GOT3 (cell line): ENCODE results near the gene P2RX2.

Source experiments
- DNase-seq: peaks from one replicate; lab custom pipeline; 2025; ENCODE audit warnings: mixed read lengths; lab: John Stamatoyannopoulos, UW

Gene P2RX2

DNA sequence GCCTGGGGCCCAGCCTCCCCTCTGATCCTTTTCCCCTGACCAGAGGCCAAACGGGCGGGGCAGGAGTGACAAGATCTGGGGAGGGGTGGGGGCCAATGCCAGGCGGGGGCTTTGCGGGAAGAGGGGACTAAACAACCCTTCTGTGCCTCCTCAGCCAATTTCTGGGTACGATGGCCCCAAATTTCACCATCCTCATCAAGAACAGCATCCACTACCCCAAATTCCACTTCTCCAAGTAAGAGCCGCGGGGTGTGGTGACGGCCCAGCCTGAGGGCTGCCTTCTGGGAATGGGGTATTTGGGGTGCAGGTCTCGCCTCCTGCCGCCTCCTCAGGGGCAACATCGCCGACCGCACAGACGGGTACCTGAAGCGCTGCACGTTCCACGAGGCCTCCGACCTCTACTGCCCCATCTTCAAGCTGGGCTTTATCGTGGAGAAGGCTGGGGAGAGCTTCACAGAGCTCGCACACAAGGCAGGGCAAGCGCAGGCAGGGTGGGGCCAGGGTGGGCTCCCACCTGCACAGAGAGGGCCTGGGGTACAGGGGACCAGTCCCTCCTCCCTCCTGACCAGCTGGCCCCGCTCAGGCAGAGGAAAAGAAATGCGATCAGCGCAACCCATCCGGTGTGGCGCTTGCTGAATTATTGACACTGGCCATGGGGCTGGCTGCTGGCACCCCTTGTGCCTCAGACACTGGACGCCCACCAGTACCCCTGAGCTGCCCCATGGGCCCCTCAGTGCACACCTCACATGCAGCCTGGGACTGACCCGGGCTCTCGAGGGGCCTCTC, 1.7 kb downstream of the P2RX2 start:
- DNase-seq: no peak

DNA sequence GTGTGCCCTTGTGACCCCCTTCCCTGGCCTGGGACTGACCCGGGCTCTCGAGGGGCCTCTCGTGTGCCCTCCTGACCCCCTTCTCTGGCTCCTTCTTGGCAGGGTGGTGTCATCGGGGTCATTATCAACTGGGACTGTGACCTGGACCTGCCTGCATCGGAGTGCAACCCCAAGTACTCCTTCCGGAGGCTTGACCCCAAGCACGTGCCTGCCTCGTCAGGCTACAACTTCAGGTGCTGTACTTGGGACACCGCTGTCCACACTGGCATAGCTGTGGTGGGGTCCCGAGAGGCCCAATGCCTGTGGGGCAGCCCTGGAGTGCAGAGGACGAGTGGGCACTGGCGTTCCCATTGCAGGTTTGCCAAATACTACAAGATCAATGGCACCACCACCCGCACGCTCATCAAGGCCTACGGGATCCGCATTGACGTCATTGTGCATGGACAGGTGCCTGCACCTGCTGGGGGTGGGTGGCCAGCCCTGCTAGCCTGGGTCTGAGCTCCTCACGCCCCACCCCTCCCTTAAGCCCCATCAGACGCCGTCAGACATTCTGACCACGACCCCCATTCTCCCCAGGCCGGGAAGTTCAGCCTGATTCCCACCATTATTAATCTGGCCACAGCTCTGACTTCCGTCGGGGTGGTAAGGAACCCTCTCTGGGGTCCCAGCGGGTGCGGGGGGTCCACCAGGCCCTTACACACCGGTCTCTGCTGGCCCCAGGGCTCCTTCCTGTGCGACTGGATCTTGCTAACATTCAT, 2.5 kb downstream of the P2RX2 start:
- DNase-seq: no peak

DNA sequence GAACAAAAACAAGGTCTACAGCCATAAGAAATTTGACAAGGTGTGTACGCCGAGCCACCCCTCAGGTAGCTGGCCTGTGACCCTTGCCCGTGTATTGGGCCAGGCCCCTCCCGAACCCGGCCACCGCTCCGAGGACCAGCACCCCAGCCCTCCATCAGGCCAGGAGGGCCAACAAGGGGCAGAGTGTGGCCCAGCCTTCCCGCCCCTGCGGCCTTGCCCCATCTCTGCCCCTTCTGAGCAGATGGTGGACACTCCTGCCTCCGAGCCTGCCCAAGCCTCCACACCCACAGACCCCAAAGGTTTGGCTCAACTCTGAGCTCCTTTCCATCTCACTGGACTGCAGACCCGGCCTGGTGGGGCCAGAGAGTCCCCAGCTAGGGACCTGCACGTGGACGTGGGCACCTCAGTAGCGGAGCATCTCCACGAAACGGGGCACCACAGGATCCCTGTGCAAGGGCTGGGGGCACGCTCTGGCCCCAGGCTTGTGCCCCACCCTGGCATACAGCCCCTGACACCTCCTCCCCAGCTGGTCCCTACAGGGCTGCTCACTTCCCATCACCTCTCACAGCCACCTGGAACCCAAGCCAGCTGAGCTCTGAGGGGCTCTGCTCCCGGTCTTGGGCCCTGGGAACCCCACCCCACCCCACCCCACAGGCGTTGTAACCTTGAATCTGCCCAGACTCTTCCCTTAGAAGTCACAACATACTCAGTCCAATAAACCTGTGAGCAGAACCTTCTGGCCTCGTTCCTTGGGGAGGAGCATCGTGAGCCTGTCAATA, 3.3 kb downstream of the P2RX2 start:
- no peak for DNase-seq

DNA sequence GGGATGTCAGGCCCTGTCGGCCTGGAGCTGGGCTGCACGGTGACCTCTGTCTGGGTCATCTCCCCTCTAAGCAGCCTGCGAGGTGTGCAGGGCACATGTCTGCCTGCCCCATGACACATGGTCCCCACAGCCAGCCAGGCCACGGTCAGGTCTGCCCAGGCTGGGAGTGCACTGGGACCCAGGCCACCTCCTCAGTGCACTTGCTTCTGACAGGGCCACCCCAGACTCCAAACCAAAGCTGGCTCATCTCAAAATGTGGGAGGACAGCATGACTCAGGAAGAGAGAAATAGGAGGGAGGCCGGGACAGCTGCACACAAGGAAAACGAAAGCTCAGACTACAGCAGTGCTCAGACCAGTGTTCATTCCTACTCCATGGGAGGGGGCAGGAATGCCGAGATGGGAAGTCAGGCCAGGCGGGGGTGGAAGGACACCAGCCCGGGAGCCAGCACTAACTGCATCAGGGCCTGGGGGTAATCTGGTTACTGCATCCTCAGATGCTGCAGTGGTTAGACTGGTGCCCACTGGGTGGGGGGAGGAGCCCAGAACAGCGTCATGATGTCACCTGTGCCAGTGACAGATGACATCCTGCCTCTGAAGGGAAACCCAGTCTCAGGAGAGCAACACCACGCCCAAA, 4.0 kb downstream of the P2RX2 start:
- DNase-seq: no peak

DNA sequence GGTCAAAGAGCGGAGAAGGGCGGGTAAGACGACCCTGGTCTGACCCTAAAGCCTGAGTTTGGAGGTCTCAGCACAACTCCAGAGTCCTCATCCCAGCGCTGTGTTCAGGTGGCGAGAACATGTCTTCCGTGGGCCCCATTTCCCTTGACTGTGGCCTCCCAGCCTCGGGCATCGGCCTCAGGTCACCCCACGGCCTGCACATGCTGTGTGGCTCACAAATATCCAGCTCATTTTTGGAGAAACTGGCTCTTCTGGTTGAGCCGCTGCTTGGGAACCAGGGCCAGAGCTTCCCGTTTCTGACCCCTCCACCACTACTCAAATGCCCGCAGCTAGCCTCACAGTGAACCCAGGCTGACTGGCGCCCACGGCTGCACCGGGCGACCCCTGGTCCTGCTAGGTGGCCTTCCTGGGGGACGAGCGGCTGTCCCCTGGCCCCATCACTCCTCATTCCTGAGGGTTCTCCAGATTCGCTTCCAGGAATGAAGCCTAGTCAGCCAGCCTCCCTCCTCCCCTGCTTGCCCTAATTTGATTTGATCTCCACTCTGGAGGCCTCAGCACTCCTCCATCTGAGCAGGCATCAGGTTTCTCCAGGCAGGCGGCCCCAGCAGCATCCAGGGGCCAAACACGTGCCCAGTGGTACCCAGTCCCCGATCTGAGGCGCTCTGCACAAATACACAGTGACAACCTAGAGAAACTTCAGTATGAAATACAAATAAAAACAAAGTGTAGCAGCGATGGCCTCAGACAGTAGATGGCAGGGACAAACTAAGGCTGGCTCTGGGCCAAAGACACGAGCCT, 4.7 kb downstream of the P2RX2 start:
- no peak for DNase-seq

DNA sequence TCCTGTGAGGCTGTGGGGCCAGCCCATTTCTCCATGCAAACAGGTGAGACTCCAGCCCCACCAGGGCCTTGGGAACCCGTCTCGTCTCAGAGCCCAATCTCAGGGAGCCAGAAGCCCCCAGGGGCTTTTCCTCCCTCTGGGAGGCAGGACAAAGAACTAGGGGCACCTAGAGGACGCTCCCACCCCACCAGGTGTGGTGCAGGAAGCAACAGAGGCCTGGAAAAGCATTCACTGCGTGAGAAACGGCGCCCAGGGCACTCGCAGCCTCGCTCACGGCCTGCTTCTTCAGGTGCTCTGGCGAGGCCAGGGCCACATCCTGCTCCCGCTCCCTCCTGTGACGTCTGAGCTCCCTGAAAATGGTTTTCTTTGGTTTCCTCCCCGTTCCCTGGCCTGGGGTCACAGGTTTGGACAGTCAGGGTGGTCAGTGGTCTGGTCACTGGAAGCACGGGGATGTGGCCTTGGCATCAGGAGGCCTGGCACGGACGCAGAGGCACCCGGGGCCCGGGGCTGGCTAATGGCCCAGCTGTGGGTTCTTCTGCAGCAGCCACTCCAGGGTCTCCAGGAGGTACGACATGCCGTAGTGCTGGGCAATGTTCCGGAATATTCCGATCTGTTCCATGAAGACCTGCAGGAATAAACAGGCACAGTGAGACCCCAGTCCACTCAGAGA, 5.7 kb downstream of the P2RX2 start:
- DNase-seq: no peak

DNA sequence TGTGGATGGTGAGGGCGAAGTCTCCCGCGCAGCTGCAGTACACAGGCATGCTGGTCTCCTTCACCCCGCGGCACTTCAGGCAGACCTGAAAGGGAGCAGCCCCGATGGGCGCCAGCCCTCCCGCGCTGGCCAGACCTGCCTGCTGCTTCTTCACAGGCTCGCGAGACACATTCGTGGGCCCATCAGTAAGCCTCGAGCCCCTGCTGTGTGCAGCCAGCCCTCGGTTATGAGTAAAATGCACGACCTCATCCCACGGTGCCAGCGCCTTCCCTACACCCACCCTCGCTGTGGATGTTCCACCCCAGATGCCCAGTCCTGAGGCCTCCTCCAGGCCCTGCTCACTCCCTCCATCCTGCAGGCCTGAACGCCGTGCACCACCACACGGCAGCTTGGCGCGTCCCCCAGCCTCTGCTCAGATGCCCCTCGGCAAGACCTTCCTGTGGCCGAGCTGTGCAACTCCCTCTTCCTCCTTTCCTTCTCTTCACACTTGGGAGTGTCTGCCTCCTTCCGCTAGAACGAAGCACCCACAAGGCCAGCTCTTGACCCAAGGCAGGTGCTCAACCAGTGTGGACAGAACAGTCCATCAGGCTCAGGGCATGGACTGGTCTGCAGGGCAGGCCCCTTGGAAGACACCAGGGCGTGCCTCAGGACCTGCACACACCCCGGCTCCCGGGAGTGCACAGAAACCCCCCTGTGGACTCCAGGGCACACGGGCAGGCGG, 6.5 kb downstream of the P2RX2 start:
- no peak for DNase-seq

DNA sequence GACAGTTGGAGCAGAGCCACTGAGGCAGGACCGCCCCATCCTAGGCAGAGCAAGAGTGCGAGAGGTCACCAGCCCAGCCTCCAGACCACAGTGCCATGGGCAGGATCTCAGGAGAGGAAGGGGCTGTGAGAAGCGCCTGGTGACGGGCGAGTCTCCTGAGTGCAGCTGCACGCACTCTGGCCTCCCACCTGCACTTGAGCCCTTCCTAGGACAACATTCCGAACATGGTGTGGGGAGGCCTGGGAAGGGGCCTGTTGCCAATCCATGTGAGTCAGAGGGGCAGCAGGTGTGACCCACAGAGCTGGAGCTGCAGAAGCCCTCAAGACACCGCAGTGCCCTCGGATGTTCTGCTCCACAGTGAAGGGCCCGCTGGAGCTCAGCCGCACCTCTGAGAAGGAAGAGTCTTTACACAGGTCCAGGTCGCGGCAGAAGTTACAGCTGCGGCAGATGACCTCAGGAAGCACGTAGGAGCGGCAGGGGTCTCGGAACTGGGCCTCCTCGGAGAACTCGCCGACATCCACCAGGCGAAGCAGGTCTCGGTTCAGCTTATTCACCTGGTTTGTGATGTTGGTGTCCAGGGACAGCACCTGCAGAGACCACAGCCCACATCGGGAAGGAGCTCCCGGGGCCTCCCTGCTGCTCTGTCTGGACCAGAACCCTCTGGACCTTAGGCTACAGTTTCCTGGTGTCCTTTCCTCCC, 7.3 kb downstream of the P2RX2 start:
- DNase-seq: no peak

DNA sequence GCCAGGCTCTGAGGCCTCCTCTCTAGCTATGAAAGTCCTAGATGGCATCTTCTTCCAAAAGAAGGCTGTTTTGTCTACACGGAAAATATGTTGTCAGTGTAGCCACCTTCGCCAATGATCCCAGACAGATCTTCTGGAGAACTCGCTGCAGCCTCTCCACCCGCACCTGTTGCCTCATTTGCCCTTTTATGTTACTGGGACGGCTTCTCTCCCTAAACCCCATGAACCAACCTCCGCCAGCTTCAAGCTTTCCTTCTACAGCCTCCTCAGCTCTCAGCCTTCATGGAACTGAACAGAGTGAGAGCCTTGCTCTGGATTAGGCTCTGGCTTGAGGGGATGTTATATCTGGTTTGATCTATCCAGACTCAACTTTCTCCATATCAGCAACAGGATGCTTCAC, 10.8 kb downstream of the P2RX2 start:
- no peak for DNase-seq

DNA sequence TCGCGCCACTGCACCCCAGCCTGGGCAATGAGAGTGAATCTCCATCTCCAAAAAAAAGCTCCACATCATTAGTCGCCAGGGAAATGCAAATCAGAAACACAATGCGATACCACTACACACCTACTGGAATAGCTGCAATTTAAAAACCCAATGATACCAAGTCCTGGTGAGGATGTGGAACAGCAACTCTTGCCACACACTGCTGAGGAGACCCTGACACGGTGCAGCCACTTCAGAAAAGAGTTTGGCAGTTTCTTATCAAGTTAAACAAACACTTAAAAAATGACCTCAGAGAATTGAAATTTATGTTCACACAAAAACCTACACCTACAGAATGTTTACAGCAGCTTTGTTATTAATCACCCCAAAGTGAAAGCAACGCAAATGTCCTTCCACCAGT, 12.1 kb downstream of the P2RX2 start:
- no peak for DNase-seq

DNA sequence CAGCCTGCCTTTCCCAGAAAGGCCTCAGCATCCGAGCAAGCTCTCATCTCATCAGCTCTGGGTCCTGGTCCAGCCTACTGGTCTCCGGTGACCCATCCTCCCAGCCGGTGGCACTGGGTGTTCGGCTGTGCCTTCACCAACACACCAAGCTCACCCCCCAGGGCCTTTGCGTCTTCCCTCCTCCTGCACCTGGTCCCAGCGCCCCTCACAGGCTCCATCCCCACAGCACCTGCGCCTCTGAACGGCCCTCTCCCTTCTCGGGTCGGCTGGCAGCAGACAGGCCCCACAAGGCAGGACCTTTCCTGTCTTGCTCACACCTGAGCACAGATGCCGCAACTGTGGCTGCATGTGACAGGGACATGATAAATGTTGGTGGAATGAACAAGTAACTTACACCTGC, 13.1 kb downstream of the P2RX2 start:
- DNase-seq: no peak

DNA sequence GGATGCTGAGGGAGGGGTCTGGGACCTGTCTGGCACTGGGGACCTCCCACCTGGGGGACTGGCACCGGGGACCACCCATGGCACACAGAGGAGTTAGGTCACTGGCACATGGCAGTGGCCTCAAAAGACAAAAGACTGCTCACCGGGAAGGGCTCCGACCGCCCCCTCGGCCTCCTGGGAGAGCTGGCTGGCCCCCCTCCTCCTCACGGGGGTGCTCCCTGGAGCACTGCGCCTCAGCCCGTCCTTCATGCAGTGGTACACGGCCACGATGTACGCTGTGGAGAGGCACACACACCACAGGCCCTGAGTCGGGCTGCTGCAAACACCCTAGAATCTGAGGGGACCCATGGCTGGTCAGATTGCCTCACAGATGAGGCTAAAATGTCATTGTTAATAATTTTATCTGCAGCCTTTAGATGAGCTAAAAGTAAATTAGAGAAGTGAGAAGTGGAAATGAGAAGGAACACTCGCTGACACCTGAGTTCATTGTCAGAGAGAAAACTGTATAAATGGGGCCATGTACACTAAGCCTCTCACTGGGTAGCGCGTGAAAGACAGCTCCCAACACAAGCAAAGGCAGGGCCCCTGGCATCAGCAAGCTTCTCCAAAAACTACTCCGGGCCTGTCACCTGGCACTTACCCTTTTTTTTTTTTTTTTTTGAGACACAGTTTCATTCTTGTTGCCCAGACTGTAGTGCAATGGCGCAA, 14.1 kb downstream of the P2RX2 start:
- no peak for DNase-seq

DNA sequence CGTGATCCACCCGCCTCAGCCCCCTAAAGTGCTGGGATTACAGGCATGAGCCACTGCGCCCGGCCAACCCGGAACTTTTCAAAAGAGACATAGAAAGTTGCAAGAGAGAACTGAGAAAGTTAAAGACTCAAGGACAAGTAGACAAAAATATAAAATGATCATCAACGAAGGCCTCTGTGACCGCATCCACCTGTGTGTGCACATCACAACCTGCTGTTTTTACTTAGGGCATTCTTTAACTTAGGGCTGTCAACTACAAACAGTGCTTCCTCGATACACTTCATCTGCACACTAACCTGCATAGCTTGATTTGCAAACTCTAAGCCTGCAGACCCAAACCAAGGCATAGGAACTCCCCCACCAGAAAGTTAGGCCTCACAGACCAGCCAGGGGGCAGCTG, 14.8 kb downstream of the P2RX2 start:
- no peak for DNase-seq

DNA sequence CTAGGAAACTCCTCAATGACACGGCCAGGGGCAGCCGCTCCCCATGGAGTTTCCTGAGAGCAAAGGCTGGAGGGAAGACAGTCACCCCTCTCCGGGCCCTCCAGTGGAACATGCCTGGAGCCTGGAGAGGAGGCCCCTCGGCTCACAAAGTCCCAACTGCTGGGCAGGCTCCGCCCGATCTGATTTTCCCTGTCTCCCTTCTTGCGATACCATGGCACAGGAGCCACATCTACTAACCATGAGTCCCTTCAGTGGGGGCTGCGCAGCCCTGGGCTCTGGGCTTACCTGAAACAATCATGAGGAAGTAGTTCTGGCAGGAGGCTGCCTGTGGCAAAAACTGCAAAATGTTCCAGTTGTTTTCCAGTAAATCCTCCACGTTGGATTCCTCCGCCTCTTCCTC, 15.3 kb downstream of the P2RX2 start:
- DNase-seq: no peak

DNA sequence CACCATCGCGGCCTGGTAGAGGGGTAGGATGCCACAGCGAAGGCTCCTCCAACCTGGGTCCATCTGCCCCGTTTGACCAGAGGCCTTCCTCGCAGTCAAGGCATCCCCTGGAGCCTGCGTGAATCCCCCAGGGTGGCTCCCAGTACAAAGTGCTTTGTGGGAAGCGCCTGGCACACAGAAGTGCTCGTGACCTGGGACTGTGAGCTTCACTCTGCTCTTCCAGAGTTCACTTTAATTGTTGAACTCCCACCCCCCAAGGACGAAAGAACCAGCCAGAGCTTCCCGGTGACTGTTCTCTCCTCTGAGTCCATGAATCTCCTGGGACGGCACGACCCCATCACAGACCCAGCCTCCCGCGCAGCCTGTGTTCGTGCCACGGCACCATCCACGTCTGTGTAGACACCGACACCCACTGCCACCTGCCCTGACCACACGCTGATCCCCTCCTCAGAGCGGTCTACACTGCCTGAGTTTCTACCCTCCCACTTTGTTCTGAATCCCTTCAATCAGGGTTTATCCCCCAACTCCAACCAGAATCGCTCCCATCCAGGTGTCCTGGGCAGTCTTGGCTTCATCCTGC, 15.9 kb downstream of the P2RX2 start:
- DNase-seq: no peak

DNA sequence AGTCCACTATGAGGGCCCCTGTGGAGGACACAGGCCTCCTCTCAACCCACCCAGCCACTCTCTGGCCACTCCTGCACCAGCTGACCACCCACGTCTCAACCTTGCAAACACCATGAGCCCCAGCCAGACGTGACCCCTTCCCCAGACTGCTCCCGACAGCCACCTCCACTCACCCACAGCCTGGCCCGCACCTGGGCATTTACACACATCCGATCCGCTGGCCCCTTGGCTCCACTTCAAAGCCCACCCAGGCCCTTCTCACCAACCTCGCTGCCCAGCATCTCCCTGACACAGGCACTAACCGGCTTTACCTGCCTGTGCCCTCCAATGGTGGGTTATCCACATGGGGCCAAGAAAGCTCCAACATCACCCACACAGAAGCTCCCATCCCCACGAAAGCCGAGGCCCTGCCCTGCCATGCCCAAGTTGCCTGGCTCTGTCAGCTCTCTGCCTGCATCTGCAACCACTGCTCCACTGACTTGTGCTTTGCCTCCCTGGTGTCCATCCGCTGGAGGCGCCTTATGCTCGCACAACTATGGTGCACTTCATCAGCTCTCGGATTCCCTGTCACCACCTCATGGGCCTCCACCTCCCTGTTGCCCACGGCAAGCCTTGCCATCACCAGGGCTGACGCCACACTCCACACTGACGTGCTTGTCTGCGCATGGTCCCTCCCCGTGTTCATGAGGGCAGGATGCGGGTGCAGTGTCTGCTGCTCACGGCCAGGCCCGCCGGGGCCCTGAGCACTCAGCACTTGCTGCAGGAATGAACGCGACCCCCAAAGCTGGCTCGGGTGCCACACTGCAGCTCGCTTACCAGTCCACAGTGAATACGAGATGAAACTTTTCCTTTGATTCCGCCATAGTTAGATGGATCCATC, 16.7 kb downstream of the P2RX2 start:
- DNase-seq: no peak

DNA sequence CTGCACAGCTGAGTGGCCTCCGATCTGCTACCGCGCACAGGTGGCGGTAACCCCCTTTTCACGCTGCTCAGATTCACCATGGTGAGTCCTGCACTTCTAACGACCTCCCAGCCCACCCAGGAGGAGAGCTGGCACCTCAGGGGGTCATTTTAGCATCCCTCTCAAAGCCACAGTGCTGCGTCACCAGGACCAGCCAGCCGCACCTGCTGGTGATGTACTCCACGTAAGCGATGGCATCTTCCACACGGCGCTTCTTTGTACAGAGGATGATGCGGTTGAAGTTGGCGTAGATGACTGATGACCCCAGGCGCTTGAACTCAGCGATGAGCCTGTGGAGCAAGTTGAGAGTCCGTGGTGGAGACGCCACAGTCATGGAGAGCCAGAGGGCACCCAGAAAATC, 19.2 kb downstream of the P2RX2 start:
- no peak for DNase-seq
